Coronary artery (tissue), 2 donors: Measurements from ENCODE around the gene RHOG.
A peak's percentile ranks its signal among the peaks of the same experiment; 100 is the strongest.

ENCODE experiments used
- DNase-seq: peaks from one replicate; pipeline ENCODE4 v3.0.0-alpha.2; 2017; ENCODE audit warnings: low spot score
- H3K27ac ChIP-seq, 2 donors: fragments of 200-600 bp; sonication (generic); one replicate each; pipeline ENCODE4 v1.5.1; 2016 to 2019
- H3K4me3 ChIP-seq: fragments of 200-600 bp; sonication (generic); 2 replicates; pipeline ENCODE4 v1.5.1; 2016; ENCODE audit warnings: mild to moderate bottlenecking, moderate library complexity
- TF ChIP-seq, protein P1 (sequence below): fragments of 200-600 bp; sonication (generic); IDR thresholded peaks from one replicate; pipeline ENCODE4 v1.5.1; 2019; ENCODE audit warnings: antibody characterized with exemption

Gene RHOG

GRCh38 chr11:3834664-3835461 is 5.9 kb downstream of the RHOG start:
- DNase-seq: no peak
- TF ChIP-seq, protein P1, sequence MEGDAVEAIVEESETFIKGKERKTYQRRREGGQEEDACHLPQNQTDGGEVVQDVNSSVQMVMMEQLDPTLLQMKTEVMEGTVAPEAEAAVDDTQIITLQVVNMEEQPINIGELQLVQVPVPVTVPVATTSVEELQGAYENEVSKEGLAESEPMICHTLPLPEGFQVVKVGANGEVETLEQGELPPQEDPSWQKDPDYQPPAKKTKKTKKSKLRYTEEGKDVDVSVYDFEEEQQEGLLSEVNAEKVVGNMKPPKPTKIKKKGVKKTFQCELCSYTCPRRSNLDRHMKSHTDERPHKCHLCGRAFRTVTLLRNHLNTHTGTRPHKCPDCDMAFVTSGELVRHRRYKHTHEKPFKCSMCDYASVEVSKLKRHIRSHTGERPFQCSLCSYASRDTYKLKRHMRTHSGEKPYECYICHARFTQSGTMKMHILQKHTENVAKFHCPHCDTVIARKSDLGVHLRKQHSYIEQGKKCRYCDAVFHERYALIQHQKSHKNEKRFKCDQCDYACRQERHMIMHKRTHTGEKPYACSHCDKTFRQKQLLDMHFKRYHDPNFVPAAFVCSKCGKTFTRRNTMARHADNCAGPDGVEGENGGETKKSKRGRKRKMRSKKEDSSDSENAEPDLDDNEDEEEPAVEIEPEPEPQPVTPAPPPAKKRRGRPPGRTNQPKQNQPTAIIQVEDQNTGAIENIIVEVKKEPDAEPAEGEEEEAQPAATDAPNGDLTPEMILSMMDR: no peak
- Histone ChIP-seq H3K27ac (peak overlapping the region in 1 of 2 donors; percentile 64), H3K4me3 (peak overlapping the region; percentile 7)

- peak overlapping the region; percentile 7 for H3K4me3 ChIP-seq
- TF ChIP-seq, protein P1: no peak
- no peak for DNase-seq
- H3K27ac ChIP-seq: peak overlapping the region in 1 of 2 donors; percentile 64
Observed at GRCh38 chr11:3834349-3834663, 6.5 kb downstream of the RHOG start.

GRCh38 chr11:3833449-3833848 is 7.3 kb downstream of the RHOG start:
- no peak overlapping the region for H3K27ac ChIP-seq
- TF ChIP-seq, protein P1: no peak
- DNase-seq: no peak
- H3K4me3 ChIP-seq: no peak overlapping the region

GRCh38 chr11:3832816-3833215 is 7.9 kb downstream of the RHOG start:
- TF ChIP-seq, protein P1: no peak
- no peak for DNase-seq
- H3K4me3 ChIP-seq: no peak overlapping the region
- no peak overlapping the region for H3K27ac ChIP-seq

DNA sequence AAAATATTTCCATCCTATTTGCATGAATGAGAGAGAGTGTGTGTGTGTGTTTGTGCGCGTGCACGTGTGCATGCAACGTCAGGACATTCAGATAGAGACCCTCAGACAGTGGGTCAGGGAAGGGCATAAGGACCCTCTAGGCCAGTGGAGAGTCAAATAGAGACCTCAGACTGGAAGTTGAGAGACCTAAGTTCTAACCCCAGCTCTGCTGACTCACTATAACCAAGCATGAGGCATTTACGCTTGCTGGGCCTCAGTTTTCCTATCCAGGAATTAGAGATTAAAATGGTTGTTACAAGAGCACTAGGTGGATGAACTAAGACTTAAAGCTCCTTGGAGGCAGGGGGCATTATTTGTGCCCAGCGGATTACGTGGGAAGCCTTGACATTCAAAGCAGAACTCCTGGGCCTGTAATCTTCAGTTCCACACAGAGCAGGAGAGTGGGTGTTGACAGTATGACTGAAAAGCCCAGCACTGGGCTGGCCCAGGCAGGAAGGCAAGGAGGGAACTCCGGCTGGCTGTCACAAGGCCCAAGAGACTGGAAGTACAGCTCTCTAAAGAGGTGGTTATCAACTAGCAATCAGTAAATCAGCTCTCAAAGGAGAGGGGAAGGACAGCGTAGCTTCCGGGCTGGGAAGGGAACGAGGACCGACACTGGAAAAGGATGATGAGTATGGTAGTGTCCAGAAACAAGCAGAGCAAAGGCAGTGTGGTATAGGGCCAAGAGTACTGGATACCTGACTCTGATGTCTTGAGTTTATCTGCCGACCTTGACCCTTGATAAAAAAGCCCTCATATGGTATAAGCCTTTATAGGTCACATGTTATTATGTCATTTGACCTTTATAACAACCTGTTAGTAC is 9.2 kb downstream of the RHOG start:
- H3K4me3 ChIP-seq: no peak overlapping the region
- DNase-seq: no peak

DNA sequence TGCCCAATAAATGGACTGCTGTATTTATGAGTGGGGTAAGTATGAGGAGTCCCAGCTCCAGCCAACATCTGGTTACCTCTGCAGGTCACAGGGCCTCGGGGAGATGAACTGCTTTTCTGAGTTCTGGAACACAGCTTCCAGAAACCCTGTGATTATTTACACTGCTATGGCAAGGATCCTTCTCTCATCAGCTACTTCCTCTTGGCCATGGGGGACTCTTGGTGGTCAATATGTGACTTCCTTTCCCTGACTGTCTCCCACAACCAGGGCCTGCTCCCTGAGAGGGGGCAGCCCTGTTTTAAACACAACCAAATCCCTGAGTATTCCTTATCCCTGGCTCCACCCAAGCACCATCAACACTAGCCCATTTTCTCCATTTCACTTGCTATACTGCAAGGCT is 10.0 kb downstream of the RHOG start:
- no peak for DNase-seq
- TF ChIP-seq, protein P1: no peak
- H3K27ac ChIP-seq: peak overlapping the region in 1 of 2 donors; percentile 40
- H3K4me3 ChIP-seq: no peak overlapping the region

More for the DNA sequence above, 9.2 kb downstream of the RHOG start:
- peak overlapping the region in 1 of 2 donors; percentile 40 for H3K27ac ChIP-seq
- TF ChIP-seq, protein P1: no peak
